Stimulated activated CD8-positive, alpha-beta memory T cell treated with anti-CD3 and anti-CD28 coated beads, Interleukin-7, amount 100 ng/mL, for 24 hours (primary cell): ENCODE results near the gene RNF212.
"Not testable (repeated sequence)": the region's sequence is repeated elsewhere in the genome, so short reads cannot be mapped to it uniquely, and the experiment has no call there.

ENCODE experiments used
- DNase-seq: peaks from one replicate; pipeline ENCODE4 v3.0.0-alpha.2; 2020; ENCODE audit warnings: low read depth

RNF212 gene

GRCh38 chr4:1113311-1114009, at the start of gene RNF212:
Gene RNF212 (minus strand): TSS chr4:1113564. CDS start chr4:1113464, 100 bp downstream.
- no peak for DNase-seq

GRCh38 chr4:1160351-1160750, 47.0 kb upstream of the RNF212 start:
- DNase-seq = no peak

DNA sequence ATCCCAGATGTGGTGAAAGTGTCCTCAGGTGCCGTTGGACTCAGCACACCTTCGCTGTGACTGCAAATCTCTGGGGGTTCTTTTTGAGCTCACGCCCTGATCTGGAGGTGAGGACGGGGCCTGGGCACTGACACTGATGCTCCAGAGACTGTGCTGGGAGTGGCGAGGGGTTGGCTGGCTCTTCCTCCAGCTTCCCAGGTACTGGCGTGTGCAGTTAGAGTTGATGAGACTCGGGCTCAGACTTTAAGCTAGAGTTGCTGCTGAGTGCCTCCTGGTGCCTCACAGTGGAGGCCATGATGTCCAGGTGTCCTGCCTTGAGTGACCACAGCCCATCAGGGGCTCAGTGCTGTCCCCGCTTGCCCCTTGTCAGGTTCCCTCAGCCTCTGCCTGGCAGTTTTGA, 42.7 kb upstream of the RNF212 start:
- DNase-seq = no peak

DNA sequence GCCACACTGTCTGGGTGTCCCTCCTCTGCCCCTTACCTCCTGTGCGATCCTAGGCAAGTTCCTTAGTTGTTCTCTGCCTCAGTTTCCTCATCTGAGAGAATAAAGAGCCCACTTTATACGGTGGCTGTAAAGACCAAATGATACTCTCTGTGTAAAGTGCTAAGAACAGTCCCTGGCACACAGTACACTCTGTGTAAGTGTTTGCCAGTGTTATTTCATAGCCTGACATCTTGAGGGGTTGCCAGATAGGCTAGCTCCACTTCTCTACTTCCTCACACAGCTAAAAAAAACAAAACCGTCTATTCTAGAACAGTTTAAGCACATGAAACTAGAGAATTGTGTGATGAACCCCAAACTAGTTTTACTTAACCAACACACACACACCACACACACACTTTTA, 42.0 kb upstream of the RNF212 start:
- no peak for DNase-seq

DNA sequence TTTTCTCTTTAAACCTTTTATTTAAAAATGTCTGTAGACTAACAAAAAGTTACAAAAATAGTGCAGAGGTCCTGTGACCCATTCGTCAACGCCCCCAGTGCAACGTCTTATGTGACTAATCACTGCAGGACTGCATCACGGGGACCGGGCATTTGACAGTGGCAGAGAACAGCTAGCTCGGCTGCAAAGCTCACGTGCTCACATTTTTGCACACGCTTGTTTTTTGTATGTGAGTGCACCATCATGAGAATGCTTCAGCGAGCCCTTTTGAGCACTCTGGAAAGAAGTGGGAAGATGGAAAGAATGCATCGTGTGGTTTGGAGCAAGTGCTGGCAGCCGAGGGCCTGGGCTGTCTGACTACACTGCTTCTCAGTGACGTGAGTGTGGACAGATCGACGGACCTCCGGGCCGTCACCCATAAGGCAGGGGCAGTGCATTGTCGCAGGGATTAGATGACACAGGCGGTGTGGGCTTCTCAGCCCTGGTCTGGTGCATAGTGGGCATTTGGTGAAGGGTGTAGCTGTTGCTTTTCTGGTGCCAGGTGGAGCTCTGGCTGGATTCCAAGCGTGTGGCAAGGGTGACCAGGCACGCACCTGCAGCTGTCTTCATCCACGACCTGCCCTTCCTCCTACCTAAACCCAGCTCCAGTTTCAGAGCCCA, 41.3 kb upstream of the RNF212 start:
- DNase-seq = no peak

GRCh38 chr4:1154126-1154522, 40.8 kb upstream of the RNF212 start:
- no peak for DNase-seq

GRCh38 chr4:1153567-1154090, 40.3 kb upstream of the RNF212 start:
- no peak for DNase-seq

- no peak for DNase-seq
Measured at GRCh38 chr4:1152290-1152689, 38.9 kb upstream of the RNF212 start.

- DNase-seq = no peak
Measured at GRCh38 chr4:1151541-1151940, 38.2 kb upstream of the RNF212 start.

DNA sequence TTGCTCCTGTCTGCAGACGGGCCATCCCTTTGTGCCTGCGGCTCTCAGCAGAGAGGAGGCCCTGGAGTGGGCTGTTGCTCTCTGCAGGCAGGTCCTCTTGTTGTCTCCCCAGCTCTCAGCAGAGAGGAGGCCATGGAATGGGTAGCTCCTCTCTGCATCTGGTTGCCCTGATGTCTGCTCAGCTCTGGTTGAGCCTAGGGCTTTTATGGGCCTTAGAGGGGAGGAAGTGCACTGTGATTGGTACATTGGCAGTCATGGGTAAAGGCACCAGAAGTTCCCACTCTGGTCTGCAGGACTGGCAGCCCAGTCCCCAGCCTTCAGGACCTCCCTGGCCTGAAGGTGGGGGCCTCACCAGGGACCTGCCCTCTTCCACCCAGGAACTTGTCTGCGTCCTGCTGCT, 37.5 kb upstream of the RNF212 start:
- DNase-seq = no peak

- no peak for DNase-seq
Measured at GRCh38 chr4:1139860-1140259, 26.5 kb upstream of the RNF212 start.

GRCh38 chr4:1137850-1138249, 24.5 kb upstream of the RNF212 start:
- no peak for DNase-seq

- DNase-seq = no peak
Measured at GRCh38 chr4:1137063-1137776, 23.9 kb upstream of the RNF212 start.

- DNase-seq = no peak
Measured at GRCh38 chr4:1136048-1136447, 22.7 kb upstream of the RNF212 start.

- no peak for DNase-seq
Measured at GRCh38 chr4:1133033-1133432, 19.7 kb upstream of the RNF212 start.

DNA sequence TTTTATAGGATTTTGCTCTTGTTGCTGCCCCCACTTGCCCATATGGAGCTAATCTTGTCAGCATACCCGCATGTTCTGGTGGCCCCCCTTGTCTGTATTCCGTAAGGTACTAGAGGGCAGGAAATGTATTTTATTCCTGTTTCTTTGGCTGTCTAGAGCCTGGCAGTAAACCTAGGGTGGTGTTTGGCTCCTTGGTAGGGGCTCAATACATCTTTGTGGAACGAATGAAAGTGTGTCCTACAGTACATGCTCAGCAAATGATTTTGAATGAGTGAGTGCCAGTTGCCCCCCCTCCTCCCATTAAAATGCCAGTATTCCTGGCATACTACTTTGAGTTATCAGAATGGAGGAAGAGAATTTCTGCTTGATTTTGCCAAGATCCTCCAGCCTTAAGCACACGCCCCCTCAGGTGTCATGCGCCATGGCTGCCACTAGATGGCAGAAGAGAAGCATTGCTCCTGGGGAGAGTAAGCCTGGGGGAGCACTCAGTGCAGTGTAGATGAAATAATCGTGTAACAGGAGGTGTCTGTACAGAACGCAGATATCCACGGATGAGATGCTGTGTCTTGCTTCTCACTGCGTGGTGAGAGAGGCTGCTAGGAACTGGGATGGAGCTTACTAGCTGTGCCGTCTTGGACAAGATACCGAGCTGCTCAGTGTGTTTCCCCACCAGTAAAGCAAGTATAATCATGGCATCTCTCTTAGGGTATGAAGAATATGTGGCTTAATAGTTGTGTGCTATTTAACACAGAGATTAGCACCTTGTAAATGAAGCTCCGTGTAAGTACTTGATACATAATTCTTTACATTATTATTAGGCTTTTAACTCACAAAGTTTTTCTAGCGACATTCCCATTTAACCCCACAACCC, 17.2 kb upstream of the RNF212 start:
- DNase-seq = peak; percentile 53

DNA sequence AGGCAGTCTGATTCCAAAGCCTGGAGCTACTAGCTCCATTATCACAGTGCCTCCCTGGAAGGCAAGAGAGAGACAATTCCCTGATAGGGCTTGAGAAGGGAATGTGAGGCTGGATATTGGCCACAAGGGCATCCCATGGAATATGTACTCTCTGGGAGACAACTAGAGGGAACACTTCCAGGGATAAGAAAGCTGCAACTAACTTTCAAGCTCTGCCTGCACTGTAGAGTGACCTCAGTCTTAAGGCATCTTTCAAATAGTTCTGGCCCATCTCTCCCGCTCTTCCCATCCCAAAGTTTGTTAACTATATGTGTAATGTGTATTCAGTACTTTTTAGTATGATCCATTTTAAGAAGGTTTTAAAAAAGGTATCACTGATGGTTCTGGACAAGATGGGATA, 13.1 kb upstream of the RNF212 start:
- no peak for DNase-seq

- not testable (repeated sequence) for DNase-seq
Measured at GRCh38 chr4:1125466-1125865, 12.1 kb upstream of the RNF212 start.

DNA sequence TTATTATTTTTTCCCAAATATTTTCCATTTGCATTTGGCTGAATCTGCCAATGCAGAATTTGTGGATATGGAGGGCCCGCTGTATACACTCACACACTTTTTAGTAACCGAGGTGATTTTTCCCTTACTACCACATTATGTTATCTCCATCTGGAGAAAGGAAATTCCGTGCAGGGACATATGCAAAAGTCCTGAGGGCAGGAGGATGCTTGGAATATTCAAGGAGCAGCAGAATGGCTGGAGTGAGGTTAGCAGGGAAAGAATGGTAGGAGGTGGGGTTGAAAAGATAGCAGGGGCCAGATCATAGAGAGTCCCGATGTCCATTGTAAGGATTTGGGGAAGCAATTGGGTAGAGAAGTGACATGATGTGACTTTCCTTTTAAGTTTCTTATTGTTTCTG, 11.5 kb upstream of the RNF212 start:
- DNase-seq = no peak

DNA sequence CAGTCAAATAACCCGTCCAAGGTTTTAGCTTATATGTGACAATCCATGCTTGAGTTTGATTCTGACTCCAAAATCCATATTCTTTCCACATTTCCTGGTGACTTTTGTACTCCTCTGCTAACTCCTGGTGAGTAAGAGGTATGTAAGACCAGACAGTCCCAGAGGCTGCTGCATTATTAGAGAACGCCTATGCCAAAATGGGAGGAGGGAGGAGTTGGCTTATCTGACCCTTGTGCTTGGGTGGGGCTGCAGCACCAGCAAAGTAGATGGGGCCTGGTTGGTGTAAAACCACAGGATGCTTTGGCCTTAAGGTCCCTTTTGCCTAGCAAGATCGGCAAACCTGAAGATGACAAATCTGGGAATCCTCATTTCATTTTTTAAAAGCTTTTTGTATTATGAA, 9.1 kb upstream of the RNF212 start:
- DNase-seq = no peak

- no peak for DNase-seq
Measured at GRCh38 chr4:1116838-1117237, 3.5 kb upstream of the RNF212 start.
